Nephron progenitor cell (in vitro differentiated cells): Measurements from ENCODE around the gene ZNF579.

Source experiments
- DNase-seq: peaks from one replicate; pipeline ENCODE4 v3.0.0; 2021
- H3K27ac Mint-ChIP-seq: 2 replicates; pipeline ENCODE4 v1.8.0; 2021; ENCODE audit warnings: mild to moderate bottlenecking, moderate library complexity, mixed read lengths
- H3K27me3 Mint-ChIP-seq: 2 replicates; pipeline ENCODE4 v1.8.0; 2021; ENCODE audit warnings: mild to moderate bottlenecking, low read depth, mixed read lengths; ENCODE audit not compliant: poor library complexity
- H3K36me3 Mint-ChIP-seq: 2 replicates; pipeline ENCODE4 v1.8.0; 2021; ENCODE audit warnings: low read depth, mixed read lengths
- H3K4me1 Mint-ChIP-seq: 2 replicates; pipeline ENCODE4 v1.8.0; 2021; ENCODE audit warnings: mixed read lengths
- H3K4me3 Mint-ChIP-seq: 2 replicates; pipeline ENCODE4 v1.8.0; 2021; ENCODE audit warnings: mild to moderate bottlenecking, moderate library complexity, mixed read lengths
- H3K9me3 Mint-ChIP-seq: 2 replicates; pipeline ENCODE4 v1.8.0; 2021; ENCODE audit warnings: mild to moderate bottlenecking, moderate library complexity, mixed read lengths
- TF ChIP-seq, protein P1 (sequence below): fragments of 200-600 bp; sonication (generic); IDR thresholded peaks from 2 replicates; pipeline ENCODE4 v1.5.0; 2021; ENCODE audit warnings: antibody characterized with exemption

ZNF579 gene

DNA sequence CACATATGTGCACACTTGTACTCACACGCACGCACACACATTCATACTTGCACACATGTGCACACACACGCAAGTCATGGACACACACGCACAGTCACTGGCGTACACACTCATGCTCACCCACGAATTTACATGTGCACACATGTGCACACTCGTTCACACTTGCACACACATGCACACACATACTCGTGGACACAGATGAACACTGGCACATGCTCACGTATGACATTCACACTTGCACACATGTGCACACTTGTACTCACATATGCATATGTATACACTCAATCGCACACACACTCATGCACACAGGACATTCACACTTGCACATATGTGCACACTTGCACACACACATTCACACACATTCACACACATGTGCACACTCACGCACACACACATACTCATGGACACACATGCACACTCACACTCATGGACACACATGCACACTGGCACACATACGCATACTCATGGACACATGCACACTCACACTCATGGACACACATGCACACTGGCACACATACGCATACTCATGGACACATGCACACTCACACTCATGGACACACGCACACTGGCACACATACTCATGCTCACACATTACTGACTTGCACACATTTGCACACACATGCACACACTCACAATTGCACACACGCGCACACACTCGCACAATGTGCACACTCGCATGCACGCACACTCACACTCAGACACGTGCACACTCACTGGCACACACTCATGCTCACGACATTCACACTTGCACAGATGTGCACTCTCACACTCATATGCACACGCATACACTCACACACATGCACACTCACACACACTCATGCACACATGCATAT lies 53.2 kb downstream of the ZNF579 start:
- Mint-ChIP-seq H3K27ac (no peak overlapping the region), H3K4me3 (no peak overlapping the region), H3K27me3 (peaks cover 10% of the 10 kb centered on the region), H3K9me3 (no peaks in the 10 kb centered on the region), H3K36me3 (peaks cover 4% of the 10 kb centered on the region), H3K4me1 (peaks cover 6% of the 10 kb centered on the region)
- DNase-seq, result no peak
- TF ChIP-seq, protein P1, sequence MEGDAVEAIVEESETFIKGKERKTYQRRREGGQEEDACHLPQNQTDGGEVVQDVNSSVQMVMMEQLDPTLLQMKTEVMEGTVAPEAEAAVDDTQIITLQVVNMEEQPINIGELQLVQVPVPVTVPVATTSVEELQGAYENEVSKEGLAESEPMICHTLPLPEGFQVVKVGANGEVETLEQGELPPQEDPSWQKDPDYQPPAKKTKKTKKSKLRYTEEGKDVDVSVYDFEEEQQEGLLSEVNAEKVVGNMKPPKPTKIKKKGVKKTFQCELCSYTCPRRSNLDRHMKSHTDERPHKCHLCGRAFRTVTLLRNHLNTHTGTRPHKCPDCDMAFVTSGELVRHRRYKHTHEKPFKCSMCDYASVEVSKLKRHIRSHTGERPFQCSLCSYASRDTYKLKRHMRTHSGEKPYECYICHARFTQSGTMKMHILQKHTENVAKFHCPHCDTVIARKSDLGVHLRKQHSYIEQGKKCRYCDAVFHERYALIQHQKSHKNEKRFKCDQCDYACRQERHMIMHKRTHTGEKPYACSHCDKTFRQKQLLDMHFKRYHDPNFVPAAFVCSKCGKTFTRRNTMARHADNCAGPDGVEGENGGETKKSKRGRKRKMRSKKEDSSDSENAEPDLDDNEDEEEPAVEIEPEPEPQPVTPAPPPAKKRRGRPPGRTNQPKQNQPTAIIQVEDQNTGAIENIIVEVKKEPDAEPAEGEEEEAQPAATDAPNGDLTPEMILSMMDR, result no peak
